Jurkat, Clone E6-1 (cell line): Measurements from ENCODE around the gene DCDC2.

Source experiments
- DNase-seq: peaks from one replicate; pipeline ENCODE4 v3.0.0-alpha.2; 2011; ENCODE audit warnings: low read depth, low spot score
- H3K4me3 ChIP-seq: 2 replicates; pipeline ENCODE4 v1.5.1; 2011; ENCODE audit warnings: mild to moderate bottlenecking, low read length, control low read depth, moderate library complexity

Gene DCDC2

GRCh38 chr6:24126586-24127192, 231.2 kb downstream of the DCDC2 start:
- DNase-seq, result peak; percentile 63
- H3K4me3 ChIP-seq, result no peak overlapping the region

- H3K4me3 ChIP-seq, result no peak within 1 kb of the TSS
- no peak for DNase-seq
Observed at GRCh38 chr6:24125980-24126379, 231.9 kb downstream of the DCDC2 start, which contains the start of gene NRSN1. Gene NRSN1 (plus strand): TSS chr6:24126215. CDS start chr6:24134328, 8,113 bp downstream.

GRCh38 chr6:24122139-24122538, 235.7 kb downstream of the DCDC2 start:
- no peak for DNase-seq
- H3K4me3 ChIP-seq, result no peak overlapping the region
